ELR (cell line): ENCODE measurements around the gene TUBA4B.
A peak's percentile ranks its signal among the peaks of the same experiment; 100 is the strongest.

Source experiments
- DNase-seq: peaks from one replicate; pipeline ENCODE4 v3.0.0-alpha.2; 2015; ENCODE audit warnings: low read depth

TUBA4B gene

GRCh38 chr2:219218732-219219701, 34.0 kb upstream of the TUBA4B start, which contains the start of gene ABCB6:
TSS of gene ABCB6 (minus strand) at chr2:219218958. CDS start at chr2:219218673, 285 bp downstream.
- peak; percentile 92 for DNase-seq

DNA sequence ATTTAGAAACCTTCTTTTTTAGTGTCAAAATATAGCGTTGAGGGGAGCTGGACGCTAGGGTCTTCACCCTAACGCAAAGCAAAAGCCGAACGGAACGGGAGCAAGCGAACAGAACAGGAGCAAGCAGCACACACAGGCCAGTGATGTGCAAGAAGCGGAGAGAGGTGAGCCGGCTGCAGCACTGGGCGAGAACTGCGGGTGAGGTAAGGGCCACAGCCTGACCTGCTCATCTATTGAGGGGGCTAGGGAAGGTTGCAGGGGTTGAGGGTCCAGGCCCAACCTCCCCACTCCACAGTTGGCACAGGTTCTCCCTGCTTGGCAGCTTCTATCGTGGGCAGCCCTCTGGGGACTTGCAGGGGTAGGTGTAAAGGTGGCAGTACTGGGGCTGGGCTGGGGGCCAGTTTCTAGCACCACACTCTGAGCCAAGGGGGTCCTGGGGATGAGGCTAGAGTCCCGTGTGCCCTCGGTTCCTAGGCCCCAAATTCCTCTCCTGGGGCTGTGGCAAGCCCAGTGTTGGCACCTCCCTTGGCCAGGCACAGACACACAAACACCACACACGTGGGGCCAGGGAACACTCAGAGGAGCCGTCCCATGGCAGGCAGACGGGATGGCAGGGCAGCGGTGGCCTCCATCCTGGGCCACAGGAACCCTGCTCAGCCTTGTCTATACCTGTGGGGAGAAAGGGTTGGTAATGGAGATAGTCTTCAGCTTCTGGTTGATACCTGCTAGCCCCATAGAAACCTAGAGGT, 33.1 kb upstream of the TUBA4B start:
- no peak for DNase-seq

- DNase-seq = no peak
Observed at GRCh38 chr2:219220652-219221402, 32.2 kb upstream of the TUBA4B start.

GRCh38 chr2:219221957-219222518, 31.0 kb upstream of the TUBA4B start:
- DNase-seq = no peak

GRCh38 chr2:219223831-219224610, 29.0 kb upstream of the TUBA4B start:
- DNase-seq = no peak

- no peak for DNase-seq
Observed at GRCh38 chr2:219225350-219225749, 27.7 kb upstream of the TUBA4B start.

DNA sequence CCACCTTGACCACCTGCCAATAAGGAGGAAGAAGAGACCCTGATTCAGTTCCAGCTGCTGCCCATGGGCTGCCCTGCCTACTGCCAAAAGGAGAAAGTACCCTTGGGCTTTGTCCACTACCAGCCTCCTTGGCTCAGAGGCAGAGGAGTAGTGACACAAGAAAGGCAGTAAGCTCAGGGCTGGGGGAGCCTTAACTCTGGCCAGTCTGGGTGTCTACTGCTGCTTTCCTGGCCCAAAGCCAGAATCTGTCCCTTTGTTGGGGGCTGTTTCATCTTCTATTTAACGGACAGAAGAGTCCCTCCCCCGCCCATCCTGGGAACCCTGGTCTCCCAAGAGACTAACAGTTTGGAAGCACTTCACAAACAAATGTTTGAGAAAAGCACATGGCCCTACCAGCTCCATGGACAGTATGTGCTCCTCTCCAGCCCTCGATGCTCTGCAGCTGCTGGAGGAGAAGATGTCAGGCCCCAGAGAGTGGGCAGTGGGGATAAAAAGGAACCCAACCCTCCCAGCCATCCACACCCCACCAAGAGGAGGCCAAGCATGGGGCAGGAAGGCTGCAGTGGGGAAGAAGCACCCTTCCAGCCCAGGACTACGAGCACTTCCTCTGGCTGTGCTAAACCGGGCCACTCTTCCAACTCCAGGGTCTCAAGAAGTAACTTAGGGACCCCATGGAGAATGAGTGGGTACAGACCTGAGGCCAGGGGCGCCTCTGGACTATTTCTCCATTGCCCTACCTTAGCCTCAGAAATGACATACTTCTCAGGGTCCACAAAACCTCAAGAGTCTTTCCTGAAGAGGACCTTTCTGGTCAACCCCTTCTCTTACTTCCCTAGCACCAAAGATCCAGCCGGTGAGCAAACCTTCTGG, 24.8 kb upstream of the TUBA4B start:
- DNase-seq = peak; percentile 16

- DNase-seq = no peak
Observed at GRCh38 chr2:219228911-219229304, 24.1 kb upstream of the TUBA4B start.

GRCh38 chr2:219229305-219230058, 23.6 kb upstream of the TUBA4B start, which contains the start of the genes ANKZF1 and ATG9A:
TSS of gene ANKZF1 (plus strand) at chr2:219229806. CDS start at chr2:219230258, 452 bp downstream.
TSS of gene ATG9A (minus strand) at chr2:219229636. CDS start at chr2:219228024, 1,612 bp downstream.
- peak; percentile 100 for DNase-seq

DNA sequence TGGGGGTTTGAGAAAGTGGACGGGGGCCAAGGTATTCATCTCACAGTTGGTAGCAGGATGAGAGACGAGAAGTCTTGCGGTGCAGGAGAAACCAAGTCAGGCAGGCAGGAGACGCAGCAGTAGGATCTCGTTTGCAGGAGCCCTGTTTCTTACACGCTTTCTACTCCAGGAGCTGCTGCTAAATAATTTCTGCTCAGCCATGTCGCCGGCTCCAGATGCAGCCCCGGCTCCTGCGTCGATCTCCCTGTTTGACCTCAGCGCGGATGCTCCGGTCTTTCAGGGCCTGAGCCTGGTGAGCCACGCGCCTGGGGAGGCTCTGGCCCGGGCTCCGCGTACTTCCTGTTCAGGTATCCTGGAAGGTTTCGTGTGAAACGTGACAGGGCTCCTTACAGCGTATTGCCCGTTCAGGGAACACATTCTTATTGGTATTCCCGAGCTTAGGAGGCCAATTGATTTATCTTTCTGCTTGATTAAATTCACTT, 22.9 kb upstream of the TUBA4B start:
- peak; percentile 74 for DNase-seq

DNA sequence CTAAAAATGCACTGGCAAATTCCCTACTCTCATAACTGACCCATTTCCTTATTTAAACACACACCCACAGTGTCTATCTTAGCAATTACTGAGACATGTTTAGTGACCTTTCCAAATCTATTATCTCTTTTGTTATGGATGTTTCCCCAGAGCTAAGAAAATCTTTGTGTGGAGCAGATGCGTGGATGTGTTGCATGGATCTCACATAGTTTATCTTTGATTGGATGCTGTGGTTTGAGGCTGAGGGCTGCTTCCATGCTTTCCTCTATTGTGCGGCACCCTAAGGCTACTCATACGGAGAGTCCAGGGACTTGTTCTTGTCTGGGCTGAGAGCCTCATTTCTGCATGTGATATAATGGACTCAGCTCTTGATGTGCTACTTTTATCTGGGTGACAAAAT, 18.7 kb upstream of the TUBA4B start:
- no peak for DNase-seq

- DNase-seq = no peak
Observed at GRCh38 chr2:219243291-219243761, 9.7 kb upstream of the TUBA4B start.

GRCh38 chr2:219244789-219245147, 8.3 kb upstream of the TUBA4B start:
- no peak for DNase-seq

- peak; percentile 94 for DNase-seq
Observed at GRCh38 chr2:219245148-219245898, 7.7 kb upstream of the TUBA4B start, which contains the start of the genes GLB1L and STK16. TSS of gene GLB1L (minus strand) at chr2:219245444. CDS start at chr2:219243573, 1,871 bp downstream. TSS of gene STK16 (plus strand) at chr2:219245479. CDS start at chr2:219246000, 521 bp downstream.

DNA sequence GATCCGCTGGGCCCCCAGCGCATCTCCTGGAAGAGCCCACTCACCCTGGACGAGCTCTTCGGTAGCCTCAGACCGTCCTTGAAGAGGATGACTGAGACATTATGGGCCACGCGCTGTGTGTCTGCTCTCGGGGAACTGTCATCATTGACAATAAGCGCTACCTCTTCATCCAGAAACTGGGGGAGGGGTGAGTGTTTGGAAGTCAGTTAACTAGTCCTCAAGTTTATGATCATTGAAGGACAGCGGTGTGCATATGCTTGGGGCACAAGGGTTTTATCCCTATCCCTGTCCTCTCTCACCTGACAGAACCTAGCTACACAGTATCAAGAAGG, 7.2 kb upstream of the TUBA4B start:
- DNase-seq = peak; percentile 23

DNA sequence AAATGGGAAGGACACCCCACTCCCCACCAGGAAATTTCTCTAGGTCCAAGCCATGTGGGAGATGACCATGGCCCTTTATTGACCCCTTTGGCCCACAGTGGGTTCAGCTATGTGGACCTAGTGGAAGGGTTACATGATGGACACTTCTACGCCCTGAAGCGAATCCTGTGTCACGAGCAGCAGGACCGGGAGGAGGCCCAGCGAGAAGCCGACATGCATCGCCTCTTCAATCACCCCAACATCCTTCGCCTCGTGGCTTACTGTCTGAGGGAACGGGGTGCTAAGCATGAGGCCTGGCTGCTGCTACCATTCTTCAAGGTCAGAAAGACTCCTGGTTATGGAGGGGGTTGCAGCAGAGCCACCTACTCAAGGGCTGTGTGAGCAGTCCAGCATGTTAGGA, 6.5 kb upstream of the TUBA4B start:
- no peak for DNase-seq

- DNase-seq = no peak
Observed at GRCh38 chr2:219247678-219248642, 5.1 kb upstream of the TUBA4B start.
